GM12801 (cell line): ENCODE results near the gene SPNS2.

Experiments used
- CTCF ChIP-seq: IDR thresholded peaks from one replicate; pipeline ENCODE4 v1.5.1; 2011; ENCODE audit warnings: control low read depth; ENCODE audit not compliant: insufficient read length; ENCODE audit errors: extremely low read depth

SPNS2 gene

DNA sequence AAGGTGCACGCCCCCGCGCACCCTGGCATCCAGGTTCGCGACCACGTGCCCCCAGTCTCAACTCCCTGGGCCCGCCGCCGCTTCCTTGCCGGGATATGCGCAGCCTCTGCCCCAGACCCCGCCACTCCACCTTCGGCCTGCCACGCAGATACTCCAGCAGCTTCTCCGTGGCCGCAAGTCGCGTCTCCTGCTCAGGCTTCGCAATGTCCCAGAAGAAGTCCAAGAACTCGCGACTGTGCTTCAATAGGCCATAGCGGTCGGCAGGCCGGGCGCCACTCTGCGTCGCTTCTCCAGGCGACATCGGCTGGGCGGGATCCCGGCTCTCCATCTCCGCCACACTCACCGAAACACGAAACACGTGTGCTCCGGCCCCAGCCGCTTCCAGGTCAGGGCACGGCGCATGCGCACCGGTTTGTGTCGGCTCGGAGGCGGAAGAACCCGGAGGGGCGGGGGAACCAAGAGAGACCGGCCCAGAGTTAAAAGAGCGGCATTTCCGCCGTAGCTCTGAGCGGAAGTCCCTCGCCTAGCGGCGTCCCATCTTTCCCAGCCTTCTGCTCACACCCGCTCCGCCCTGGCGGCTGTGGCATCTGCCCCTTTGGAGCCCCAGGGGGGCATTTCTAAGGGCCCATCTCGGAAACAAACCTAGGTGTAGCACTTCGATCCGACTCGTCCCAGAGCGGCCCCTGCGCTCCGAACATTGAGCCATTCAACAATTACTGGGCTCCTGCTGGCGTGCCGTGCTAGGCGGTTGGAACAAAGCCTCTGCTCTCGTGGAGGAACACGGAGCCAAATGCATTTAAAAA is 56.5 kb downstream of the SPNS2 start, which contains the start of gene MYBBP1A:
MYBBP1A (minus strand) TSS at position 388 of the 803 bp plus-strand sequence; CDS start at position 328, 60 bp downstream.
- no peak for TF ChIP-seq CTCF

GRCh38 chr17:4555873-4556759 is 57.4 kb downstream of the SPNS2 start:
- no peak for TF ChIP-seq CTCF

DNA sequence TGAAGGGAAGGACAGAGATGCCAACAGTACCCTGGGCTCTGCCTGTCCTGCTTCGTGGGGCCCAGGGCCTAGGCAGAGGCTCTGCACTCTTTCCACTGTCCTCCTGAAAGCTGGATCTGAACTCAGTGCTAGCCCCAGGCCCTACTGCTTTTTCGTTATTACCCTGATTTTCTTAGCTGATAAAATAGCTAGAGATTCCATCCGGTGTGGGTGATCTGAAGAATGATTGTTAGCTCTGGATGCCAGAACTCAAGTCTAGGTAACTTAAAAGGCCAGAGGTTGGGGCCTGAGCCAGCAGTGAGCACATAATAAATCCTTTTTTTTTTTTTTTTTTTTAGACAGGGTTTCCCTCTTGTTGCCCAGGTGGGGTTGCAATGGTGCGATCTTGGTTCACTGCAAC is 58.3 kb downstream of the SPNS2 start:
- no peak for TF ChIP-seq CTCF

GRCh38 chr17:4557626-4558346 is 59.1 kb downstream of the SPNS2 start:
- TF ChIP-seq CTCF, result no peak

GRCh38 chr17:4558347-4558971 is 59.8 kb downstream of the SPNS2 start:
- TF ChIP-seq CTCF, result no peak

DNA sequence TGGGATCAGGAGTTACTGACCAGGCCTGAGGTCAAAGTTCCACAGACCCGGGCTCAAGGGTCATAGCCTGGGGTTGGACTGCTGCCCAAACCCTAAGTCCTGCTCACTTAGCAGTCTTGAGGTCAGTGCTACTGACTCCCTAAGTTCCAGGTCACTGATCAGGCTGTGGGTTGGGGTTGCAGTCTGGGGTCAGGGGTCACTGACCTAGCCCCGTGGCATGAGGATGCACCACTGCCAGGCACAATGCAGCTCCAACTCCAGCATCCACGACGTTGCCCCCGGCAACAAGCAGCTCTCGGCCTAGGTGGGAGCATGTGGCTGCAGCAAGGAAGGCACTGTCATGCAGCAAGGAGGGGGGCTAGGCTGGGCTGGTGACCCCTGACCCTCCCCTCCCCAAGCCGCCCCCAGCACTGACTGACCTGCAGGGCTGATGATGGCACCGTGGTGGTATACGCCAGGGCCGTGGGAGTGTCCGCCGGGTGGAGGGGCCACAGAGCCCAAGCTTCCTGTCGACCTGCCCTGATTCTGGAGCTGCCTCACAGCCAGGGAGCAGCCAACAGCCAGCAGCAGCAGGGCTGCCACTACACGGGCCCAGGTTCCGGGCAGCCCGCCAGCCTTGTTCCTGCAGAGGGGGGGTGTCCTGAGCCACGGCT is 60.6 kb downstream of the SPNS2 start:
- TF ChIP-seq CTCF, result no peak
